Stomach (tissue), 9 donors: ENCODE data around the gene CENPQ. TPM values are rescaled to one million over a fixed set of nuclear protein-coding genes. Genes with fewer than 3 reads are reported as not detected.
A peak's percentile ranks its signal among the peaks of the same experiment; 100 is the strongest.

ENCODE experiments used
- DNase-seq, 2 donors: peaks; one replicate each; pipeline versions ENCODE4 v3.0.0 to v3.0.0-alpha.2; 2013 to 2019
- H3K27ac ChIP-seq, 5 donors: fragments of 200-600 bp in 4 of 5; sonication (generic) in 4 of 5; one replicate each; pipeline ENCODE4 v1.5.1; 2013 to 2019; ENCODE audit warnings: mild to moderate bottlenecking in 1 of 5, moderate library complexity in 1 of 5
- H3K27me3 ChIP-seq, 3 donors: fragments of 200-600 bp; sonication (generic); one replicate each; pipeline ENCODE4 v1.5.1; 2017 to 2019; ENCODE audit warnings: mixed run types in 1 of 3
- H3K36me3 ChIP-seq, 4 donors: fragments of 200-600 bp; sonication (generic); 1 replicate in 3 of 4; 2 replicates in 1 of 4; pipeline ENCODE4 v1.5.1; 2016 to 2019
- H3K4me1 ChIP-seq, 4 donors: fragments of 200-600 bp; sonication (generic); one replicate each; pipeline ENCODE4 v1.5.1; 2016 to 2019
- H3K4me3 ChIP-seq, 4 donors: fragments of 200-600 bp; sonication (generic) in 3 of 4; one replicate each; pipeline ENCODE4 v1.5.1; 2016 to 2019; ENCODE audit warnings: mild to moderate bottlenecking in 1 of 4
- H3K9me3 ChIP-seq, 4 donors: fragments of 200-600 bp; sonication (generic); one replicate each; pipeline ENCODE4 v1.5.1; 2016 to 2019
- CTCF ChIP-seq, 7 experiments: fragments of 450-650 bp in 4 of 7; fragments of 200-600 bp in 3 of 7; sonication (generic) in 3 of 7; IDR thresholded peaks; one replicate each; pipeline ENCODE4 v1.5.1; 2016 to 2019; ENCODE audit warnings: antibody characterized with exemption in 7 of 7, control low read depth in 2 of 7, mild to moderate bottlenecking in 1 of 7
- EP300 ChIP-seq: sonication (generic); formaldehyde crosslinking; IDR thresholded peaks from one replicate; pipeline ENCODE4 v1.6.1; 2017; ENCODE audit warnings: antibody characterized with exemption
- POLR2A ChIP-seq, 4 donors: fragments of 450-650 bp; IDR thresholded peaks; one replicate each; pipeline ENCODE4 v1.6.1; 2016; ENCODE audit warnings: antibody characterized with exemption in 4 of 4, control low read depth in 2 of 4, mild to moderate bottlenecking in 1 of 4, moderate library complexity in 1 of 4
- POLR2AphosphoS5 ChIP-seq, 3 donors: sonication (generic); formaldehyde crosslinking; IDR thresholded peaks; one replicate each; pipeline ENCODE4 v1.6.1; 2016; ENCODE audit warnings: antibody characterized with exemption in 3 of 3
- WGBS, 5 donors: extraction: QIAGEN DNeasy Blood & Tissue Kit in 3 of 5; methylation state at CpG; one replicate each; pipeline versions ENCODE4 v1.1.5 to v1.1.7; 2013 to 2018; 5-methylcytosine and 5-hydroxymethylcytosine counted together
- intact Hi-C: fragments of 100-400 bp; cut with DNase I; formaldehyde crosslinking; loops from one replicate; pipeline ENCODE4 v1.15.1; 2023; ENCODE audit warnings: low total_unique reads
- polyA plus RNA-seq, 3 donors: library from polyadenylated mRNA; stranded (reverse); fragments of 200-250 nt; gene quantifications; one replicate each; pipeline ENCODE4 v1.2.3, GENCODE V29; 2013
- total RNA-seq, 5 donors: library from RNA; depleted of rRNA; stranded (reverse); fragments of >200 nt; gene quantifications; one replicate each; pipeline versions ENCODE4 v1.1.0 to v1.2.3, GENCODE V29; 2014 to 2016
- donor health status: healthy with polysubstance abuse.
- donor health status: Bipolar disorder and iron deficiency.
- donor health status: healthy.

Gene CENPQ
- total and polyA plus RNA-seq, 8 donors: 0.43 to 18.3 (median 4.6) TPM; not detected in 1

- Histone ChIP-seq H3K27ac (no peak overlapping the region), H3K27me3 (no peaks in the 10 kb centered on the region), H3K36me3 (no peaks in the 10 kb centered on the region), H3K4me3 (no peak overlapping the region), H3K4me1 (no peaks in the 10 kb centered on the region), H3K9me3 (no peaks in the 10 kb centered on the region)
- DNase-seq: no peak
- 78 to 87% (median 83%) methylated on average over 4 of the region's 4 CpGs for WGBS, 5 donors
- intact Hi-C loops: no loop called here
- TF ChIP-seq CTCF (IDR thresholded peaks at IDR 0.05): no peak
- TF ChIP-seq POLR2A (IDR thresholded peaks at IDR 0.05): no peak
- no peak for TF ChIP-seq EP300
- no peak for TF ChIP-seq POLR2AphosphoS5 (IDR thresholded peaks at IDR 0.05)
Observed at GRCh38 chr6:49516147-49516505, 53.0 kb downstream of the CENPQ start.

GRCh38 chr6:49517919-49518318 is 54.7 kb downstream of the CENPQ start:
- no peak for TF ChIP-seq POLR2AphosphoS5 (IDR thresholded peaks at IDR 0.05)
- no peak for TF ChIP-seq CTCF (IDR thresholded peaks at IDR 0.05)
- no peak for TF ChIP-seq EP300
- no peak for TF ChIP-seq POLR2A (IDR thresholded peaks at IDR 0.05)

GRCh38 chr6:49519660-49520059 is 56.5 kb downstream of the CENPQ start:
- intact Hi-C loops: loop anchor here (10.0 kb wide), 2 partner anchors 85 to 325 kb away; no protein-coding TSS in a partner anchor
- no peaks in the 10 kb centered on the region for H3K36me3 ChIP-seq
- no peaks in the 10 kb centered on the region for H3K9me3 ChIP-seq
- no peaks in the 10 kb centered on the region for H3K27me3 ChIP-seq
- H3K27ac ChIP-seq: no peak overlapping the region
- 67 to 88% (median 82%) methylated on average over 1 of the region's 1 CpG for WGBS, 5 donors
- no peak for TF ChIP-seq POLR2A (IDR thresholded peaks at IDR 0.05)
- no peak for TF ChIP-seq EP300
- TF ChIP-seq CTCF (IDR thresholded peaks at IDR 0.05): no peak
- TF ChIP-seq POLR2AphosphoS5 (IDR thresholded peaks at IDR 0.05): no peak
- DNase-seq: no peak
- peaks cover 4 to 16% (median 6%) of the 10 kb centered on the region in 4 donors for H3K4me1 ChIP-seq
- H3K4me3 ChIP-seq: no peak overlapping the region

More at GRCh38 chr6:49517919-49518318, 54.7 kb downstream of the CENPQ start:
- H3K36me3 ChIP-seq: no peaks in the 10 kb centered on the region
- intact Hi-C loops: no loop called here
- no peak for DNase-seq
- no peak overlapping the region for H3K4me3 ChIP-seq
- H3K9me3 ChIP-seq: no peaks in the 10 kb centered on the region
- 82 to 93% (median 90%) methylated on average over 2 of the region's 2 CpGs for WGBS, 5 donors
- no peaks in the 10 kb centered on the region for H3K27me3 ChIP-seq
- peaks cover 0 to 9% (median 0%) of the 10 kb centered on the region in 4 donors for H3K4me1 ChIP-seq
- H3K27ac ChIP-seq: no peak overlapping the region

- no peaks in the 10 kb centered on the region for H3K9me3 ChIP-seq
- peak in 1 of 2 donors; percentile 72 for DNase-seq
- H3K36me3 ChIP-seq: no peaks in the 10 kb centered on the region
- intact Hi-C loops: loop anchor here (10.0 kb wide), 2 partner anchors 82 to 322 kb away; no protein-coding TSS in a partner anchor
- TF ChIP-seq POLR2AphosphoS5 (IDR thresholded peaks at IDR 0.05) (peak in 2 of 3 donors; percentile 40 to 53), EP300 (no peak)
- WGBS, 5 donors: 28 to 56% (median 45%) methylated on average over 7 of the region's 7 CpGs
- no peaks in the 10 kb centered on the region for H3K27me3 ChIP-seq
- peaks cover 4 to 16% (median 6%) of the 10 kb centered on the region in 4 donors for H3K4me1 ChIP-seq
- H3K27ac ChIP-seq: peak overlapping the region in 1 of 5 donors; percentile 40
- H3K4me3 ChIP-seq: no peak overlapping the region
Observed at GRCh38 chr6:49522710-49523593, 59.8 kb downstream of the CENPQ start.
